HG02970 (cell line): ENCODE data around the gene PODXL2.

Experiments
- ATAC-seq: cut with Tn5 transposase; IDR thresholded peaks from one replicate; pipeline ENCODE4 v1.9.1; 2021; ENCODE audit warnings: mild to moderate bottlenecking, moderate library complexity, moderate number of reproducible peaks; ENCODE audit not compliant: unreplicated experiment, low FRiP score

Gene PODXL2

DNA sequence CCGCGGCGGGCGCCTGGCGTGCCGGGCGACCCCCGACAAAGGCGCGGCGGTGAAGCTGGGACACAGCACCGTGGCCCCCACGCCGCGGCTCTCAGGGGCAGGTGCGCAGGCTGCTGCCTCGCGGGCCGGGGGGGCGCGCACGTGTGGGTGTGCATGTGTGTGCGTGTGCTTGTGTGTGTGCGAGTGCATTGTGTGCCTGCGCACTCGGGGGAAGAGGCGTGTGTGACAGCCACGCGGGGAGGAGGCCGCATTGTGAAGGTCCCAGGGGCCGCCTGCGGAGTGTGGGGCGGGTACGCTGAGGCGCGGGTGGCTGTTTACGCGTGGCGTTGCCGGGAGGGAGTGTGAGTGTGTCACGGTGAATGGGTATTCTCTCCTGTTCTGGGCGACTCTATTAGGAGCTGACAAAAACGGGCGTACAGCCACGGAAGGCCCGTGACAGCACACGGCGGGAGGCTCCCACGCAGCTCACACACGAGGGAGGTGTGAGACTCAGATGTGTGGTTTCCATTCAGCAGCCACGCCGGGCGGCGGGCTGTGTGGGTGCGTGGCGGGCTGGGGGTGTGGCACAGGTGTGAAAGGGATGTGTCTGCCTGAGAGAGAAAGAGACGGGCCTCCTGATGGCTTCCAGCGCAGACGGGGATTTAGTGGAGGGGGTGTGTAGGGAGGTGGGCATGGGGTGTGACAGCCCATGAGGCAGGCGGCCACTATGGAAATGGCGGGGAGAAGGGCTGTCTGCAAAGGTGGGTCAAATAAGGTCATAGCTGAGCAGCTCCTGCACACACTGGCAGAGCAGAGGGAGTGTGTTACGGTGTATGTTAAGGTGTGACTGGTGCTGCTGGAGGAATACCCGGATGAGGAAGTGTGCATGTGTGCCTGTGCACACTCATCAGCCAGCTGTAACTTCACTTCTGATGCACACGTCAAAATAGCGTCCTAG, 750 bp downstream of the PODXL2 start:
- ATAC-seq: no peak

DNA sequence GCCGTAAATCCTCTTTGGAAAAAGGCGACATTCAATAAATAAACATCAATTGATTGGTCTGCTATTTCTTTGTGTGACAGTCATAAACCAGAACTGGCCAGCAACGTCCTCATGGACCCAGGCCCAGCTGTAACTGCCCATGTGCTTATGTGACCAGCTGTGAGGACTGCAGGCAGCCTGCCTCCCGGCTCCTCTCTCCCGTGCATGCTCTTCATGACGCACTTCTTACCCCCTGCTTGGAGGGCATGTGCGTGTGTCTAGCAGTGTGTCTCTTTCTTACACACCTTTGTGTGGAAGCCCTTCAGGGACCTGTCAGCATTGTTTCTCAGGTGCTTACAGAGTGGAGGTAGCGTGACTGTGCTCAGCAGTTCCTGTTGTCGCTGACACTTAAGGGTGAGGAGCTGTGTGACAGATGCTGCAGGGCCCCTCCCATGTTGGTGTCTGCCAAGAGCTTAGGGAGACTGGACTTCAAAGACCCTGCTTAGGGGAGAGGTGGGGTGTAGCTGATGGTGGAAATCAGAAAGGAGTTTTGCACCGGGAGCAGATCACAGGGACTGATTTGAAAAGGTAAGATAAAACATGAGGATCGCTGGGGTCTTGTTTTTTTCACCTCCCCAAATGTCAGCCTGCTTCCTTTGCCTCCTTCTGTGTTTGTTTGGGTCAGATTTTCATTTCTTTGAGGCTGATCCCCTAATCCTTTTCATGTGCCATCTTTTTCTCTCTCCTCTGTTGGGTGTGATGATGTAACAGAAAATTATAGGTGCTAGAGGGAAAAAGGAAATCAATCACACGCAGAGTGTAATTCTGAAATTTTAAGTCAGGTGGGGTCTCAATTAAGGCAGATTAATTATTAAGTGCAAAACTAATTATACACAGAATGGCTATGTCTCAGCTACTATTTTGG, 2.1 kb downstream of the PODXL2 start:
- ATAC-seq: no peak

DNA sequence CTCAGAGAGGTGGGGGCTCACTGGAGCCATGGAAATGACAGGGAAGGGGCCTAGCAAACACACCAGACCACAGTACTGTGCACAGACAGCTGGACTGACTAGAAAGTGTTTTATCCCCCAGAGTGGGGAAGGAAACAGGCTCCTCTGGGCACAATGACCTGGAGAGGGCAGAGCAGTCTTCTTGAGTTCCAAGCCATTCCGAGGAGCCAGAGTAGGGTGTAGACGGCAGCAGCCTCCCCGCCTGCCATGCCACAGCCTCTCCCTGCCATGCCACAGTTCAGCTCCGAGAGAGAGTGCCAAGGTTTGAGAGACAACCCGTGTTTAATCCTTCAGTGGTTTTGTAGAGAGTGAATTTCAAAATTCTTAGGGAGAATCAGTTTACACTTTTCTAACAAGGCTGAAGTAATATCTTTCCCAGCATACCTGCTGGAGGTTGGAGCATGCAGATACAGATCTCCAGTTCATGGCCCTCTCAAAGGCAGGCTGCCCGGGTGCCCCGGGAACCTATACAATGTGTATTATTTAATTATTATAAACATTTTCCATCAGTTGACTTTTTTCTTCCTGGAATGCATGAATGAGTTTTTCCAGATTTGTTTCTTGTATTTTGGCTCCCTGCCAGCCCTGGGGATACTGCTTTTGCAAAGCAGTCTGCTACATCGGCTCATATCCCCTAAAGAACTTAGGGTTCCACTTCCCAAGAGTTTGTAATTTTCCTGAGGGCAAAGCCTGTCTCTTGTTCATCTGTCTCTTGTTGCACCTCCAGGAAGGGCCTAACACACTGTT, 3.2 kb downstream of the PODXL2 start:
- ATAC-seq: no peak

DNA sequence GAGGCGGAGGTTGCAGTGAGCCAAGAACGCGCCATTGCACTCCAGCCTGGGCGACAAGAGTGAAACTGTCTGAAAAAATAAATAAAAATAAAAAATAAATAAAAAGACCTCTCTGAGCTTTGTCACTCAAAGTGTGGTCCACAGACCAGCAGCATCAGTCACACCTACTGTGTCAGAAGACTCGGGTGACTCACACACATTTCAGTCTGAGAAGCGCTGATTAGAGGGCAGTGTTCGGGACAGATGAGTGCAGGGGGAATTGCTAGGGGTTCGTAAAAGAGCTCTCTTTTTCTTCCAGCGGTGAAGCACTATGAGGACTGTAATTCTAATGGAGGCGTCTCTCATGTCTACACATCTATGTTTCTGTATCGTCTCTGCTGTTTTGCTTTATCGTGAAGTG, 5.7 kb downstream of the PODXL2 start:
- ATAC-seq: no peak

DNA sequence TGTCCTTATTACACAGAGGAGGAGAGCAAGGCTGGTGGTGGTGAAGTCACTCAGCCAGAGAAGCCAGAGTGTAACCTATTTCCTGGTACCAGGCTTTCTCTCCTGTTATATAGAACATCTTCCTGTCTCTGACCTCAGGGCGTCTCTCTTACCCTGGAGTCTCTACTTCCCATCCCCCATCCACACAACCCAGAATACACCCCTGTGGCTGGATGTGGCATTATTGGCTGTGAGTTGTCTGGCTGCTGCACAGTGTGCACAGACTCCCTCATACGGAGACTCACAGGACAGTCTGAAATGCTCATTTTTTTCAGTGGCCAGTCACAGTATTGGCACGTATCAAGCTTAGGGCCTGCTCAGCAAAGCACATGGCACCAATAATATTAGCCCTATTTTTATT, 8.6 kb downstream of the PODXL2 start:
- no peak for ATAC-seq

DNA sequence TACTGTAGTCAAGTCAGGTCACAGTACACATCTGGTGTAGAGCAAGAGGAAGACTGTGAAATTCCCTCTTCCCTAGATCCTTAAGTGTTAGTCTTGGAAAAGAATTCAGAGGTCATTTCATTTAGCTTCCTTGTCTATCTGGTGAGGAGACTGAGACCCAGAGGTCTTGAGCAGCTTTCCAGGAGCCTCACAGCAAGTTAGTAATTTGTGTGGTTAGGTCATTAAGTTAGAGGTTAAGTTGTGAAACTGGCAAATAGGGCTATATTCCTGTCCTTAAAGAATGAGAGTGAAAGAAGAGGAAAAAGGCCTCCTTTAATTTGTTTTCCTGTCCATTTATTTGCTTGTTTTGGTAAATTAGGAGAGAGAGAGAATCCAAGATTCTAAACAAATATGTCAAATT, 9.0 kb downstream of the PODXL2 start:
- no peak for ATAC-seq

DNA sequence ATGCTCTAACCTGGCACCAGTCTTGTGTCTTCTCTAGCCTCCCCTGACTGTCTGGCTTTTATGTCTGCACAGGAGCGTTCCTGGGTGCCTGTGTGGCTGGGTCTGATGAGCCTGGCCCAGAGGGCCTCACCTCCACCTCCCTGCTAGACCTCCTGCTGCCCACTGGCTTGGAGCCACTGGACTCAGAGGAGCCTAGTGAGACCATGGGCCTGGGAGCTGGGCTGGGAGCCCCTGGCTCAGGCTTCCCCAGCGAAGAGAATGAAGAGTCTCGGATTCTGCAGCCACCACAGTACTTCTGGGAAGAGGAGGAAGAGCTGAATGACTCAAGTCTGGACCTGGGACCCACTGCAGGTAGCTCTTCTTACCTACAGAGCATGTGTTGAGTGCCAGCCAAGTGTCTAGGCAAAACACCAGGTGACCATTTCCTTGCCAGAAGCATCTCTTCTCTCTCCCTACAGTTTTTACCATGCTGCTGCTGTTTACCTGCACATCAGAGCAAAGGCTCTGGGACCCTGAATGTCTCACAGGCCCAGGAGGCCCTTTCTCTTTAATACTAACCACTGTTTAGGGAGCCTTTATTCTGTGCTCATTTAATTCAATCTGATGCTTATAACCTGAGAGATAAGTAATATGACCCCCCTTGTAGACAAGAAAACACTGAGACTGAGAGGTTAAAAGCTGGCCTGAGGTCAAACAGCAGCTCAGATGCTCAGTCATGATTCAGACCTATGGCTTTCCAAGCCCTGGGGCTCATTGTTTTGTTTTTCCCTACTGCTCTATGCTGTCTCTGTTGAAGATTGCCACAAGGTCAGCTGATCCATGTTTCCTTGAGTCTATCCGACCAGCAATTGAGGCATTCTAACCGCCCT, 10.4 kb downstream of the PODXL2 start:
- ATAC-seq: no peak

DNA sequence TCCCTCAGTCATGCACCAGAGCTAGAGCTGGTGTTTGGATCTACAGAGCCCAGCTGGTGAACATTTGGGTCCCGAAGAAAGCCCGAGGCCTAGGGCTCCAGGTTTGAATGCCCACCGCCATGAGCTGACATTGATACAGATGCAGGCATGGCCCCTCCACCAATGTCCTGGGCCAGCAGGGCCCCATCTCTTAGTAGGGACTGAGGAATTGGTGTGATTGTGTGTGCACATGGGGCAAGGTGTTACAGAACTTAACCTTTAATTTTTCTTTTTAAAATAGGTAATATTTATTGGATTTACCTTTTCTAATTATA, 11.0 kb downstream of the PODXL2 start:
- ATAC-seq: no peak

DNA sequence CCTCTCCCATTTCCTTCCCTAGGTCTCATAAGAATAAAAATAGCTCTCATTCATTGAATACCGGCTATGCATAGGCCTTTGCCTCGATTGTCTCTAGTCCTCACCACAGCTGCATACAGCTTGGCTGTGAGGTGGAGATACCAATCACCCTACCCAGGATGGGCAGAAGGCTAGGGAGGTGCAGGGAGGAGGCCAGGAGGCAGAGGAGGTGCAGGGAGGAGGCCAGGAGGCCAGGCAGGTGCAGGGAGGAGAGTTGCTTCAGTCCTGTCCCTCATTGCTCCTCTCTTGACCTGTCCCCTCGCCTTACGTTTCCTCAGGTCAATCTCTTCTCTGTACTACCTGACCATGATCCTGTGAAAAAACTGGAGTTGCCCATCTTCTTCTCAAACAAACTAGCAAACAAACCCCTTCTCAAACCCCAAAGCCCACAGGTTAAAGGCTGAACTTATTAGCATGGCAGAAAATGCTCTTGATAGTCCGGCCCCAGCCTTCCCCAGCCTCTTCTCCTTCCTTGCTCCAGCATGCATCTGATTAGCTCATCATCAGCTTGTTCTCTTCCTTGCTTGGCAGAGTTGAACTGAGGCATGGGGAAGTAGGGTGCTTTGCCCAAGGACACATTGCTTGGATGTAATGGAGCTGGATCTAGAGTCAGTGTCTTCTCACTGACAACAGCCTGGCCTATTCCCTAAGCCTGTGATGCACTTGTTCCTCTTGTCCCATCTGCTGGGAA, 15.8 kb downstream of the PODXL2 start:
- ATAC-seq: no peak

DNA sequence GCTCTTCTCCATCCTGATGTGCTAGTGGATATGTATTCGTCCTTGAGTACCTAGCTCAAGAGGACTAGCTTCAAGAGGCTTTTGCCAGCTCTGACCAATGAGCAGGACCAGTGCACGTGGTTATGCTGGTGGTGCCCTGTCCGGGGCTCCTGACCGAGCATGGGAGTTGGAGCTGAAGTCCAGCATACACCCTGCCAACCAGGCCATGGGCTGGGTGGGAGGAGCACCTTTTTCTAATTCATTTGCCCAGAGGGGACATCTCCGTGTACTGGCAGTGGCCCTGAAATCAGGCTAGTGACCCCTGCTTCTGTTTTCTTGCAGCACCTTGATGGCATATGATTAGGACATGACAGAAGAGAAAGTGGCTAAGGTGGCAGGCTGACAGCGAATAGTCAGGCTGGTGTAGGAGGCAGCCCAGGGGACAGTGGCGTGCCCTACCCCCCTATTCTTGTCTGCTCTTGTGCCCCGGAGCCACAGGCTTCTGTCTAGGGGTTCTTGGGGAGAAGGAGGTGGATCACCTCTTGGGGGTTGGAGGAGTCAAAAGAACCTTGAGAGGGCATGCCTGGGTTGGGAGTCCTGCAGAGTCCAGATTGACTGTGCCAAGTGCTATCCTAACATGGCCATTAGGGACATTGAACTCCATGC, 16.5 kb downstream of the PODXL2 start:
- no peak for ATAC-seq

DNA sequence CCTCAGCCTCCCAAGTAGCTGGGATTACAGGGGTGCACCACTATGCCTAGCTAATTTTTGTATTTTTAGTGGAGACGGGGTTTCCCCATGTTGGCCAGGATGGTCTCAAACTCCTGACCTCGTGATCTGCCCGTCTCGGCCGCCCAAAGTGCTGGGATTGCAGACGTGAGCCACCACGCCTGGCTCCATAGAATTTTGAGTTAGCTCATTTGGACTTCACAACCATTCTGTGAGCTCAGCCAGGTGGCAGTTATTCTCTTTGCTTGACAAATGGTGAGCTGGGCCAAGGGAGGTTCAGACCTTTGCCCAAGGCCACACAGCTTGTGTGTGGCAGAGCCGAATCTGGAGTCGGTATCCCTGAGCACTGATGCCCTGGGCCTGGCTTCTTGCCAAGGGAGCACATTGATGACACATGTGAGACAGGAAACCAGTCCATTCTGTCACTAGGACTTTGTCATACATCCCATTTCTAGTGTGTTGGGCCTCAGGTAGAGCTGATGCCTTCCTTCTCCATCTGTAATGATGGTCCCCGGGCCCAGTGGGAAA, 17.6 kb downstream of the PODXL2 start:
- ATAC-seq: no peak

DNA sequence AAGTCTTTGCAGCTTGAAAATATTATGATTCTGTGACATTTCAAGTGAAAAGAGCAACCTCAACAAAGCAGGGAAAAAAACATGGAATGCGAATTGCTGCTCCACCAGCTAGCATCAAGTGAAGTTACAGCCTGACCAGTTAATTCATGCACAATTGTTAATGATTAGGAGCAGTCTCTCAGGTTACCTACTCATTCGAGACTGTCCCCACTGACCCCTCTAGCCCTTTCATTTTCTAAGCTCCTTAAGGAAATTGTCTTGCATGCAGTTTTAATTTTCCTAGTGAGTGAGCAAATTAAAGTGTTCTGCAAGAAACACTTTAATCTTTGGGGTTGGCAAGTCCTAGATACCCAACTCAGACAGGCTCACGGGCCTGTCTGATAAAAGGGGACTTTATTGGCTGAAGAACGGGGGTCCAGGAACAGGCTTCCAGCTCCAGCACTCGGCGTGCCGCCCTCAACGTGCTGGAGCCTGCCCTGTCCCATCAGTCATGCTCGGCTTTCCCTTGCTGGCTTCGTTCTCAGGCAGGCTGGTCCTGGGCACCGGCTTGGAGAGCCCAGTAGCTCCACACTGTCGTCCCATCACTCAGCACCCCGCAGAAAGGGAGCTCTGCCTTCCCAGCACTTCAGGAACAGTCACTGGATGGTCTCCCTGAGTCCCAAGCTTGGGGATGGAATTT, 18.3 kb downstream of the PODXL2 start:
- ATAC-seq: no peak

DNA sequence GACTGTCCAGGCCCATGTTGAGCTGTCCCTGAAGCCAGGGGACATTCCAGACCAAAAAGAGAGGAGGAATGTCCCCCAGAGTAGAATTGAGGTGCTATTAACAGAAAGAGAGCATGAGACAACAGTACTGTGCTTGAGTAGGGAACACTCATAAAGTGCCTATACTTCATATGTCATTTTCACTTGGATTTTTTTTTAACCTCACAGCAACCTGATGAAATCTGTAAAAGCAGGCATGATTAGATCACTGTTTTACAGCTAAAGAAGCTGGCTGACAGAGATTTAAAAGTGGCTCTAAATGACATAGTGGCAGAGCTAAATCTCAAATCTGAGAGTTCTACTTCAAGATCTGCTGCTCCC, 18.8 kb downstream of the PODXL2 start:
- no peak for ATAC-seq

DNA sequence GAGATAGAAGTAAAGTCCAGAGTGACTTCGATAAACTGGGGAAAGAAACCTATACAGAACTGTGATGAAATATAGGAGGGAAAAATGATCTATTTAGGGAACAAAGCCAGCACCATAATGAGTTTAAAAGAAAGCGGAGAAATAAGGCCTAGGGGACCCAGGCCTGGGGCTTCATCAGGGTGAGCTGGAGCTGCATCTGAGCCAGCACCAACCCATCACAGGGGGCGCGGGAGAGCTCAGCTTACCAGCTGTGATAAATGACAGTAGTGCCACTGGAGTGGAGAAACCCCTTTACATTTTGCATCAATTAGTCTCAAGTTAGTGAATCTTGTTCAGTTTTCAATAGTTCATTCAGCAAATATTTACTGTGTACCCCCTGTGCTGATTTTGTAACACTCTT, 21.3 kb downstream of the PODXL2 start:
- ATAC-seq: no peak

DNA sequence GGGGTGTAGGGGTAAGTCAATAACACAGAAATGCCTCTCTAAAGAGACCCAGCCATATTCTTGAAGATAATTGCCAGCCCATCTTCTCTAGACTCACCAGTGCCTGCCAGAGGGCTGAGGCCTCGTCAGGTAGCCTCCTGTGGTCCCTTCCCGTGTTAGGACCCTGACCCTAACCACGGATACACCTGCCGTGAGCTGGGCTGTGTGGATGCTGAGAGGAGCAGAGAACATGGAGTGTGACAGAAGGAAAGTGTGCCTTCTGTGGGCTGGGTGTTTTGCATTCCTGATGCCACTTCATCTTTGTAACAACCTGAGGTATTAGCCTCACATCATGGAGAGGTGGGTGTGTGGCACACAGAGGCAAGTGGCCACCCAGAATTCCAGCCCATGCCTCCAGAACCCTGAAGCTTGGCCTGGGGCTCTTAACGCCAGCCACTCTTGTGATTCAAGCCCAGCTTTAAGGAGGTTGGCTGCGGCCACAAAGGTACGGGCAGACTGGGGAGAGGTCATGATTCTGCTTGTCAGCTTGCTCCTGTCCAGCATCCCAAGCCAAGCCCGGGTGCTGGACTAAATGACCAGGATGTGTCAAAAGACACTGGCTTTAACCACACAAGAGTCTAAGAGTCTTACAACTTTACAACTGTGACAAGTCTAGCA, 22.7 kb downstream of the PODXL2 start:
- ATAC-seq: no peak

DNA sequence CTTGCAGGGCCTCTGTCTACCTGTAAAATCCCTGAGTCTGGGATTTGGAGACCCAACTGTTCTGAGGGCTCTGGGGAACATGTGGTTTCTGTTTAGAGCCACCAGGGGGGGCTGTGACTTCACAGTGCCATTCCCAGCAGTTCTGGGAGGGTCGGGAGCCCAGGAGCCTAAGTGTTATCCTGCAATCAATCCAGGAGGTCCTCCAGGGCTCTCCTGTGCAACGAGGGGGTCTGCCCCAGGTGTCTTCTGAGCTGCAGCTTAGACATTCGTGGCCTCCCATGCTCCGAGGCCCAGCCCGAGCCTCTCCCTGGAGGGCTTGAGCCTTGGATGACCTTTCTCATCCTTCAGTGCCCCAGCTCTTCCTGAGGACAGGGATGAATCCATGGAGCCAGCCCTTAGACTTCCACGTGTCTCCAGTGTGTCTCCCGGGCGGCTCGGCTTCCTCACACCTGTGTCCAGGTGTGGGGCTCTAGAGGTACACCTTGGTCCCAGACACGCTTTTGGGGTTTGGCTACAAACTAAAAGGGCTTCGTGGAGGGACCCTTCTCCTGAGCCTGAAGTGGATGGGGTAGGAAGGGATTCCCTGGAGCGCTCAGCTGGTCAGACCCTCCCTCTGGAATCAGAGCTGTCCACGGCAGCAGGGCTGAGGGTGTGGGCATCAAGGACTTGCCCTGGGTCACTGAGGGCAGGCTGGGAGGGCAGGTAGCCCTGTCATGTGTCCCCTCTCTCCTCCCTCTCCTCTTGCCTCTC, 23.4 kb downstream of the PODXL2 start:
- ATAC-seq: no peak

DNA sequence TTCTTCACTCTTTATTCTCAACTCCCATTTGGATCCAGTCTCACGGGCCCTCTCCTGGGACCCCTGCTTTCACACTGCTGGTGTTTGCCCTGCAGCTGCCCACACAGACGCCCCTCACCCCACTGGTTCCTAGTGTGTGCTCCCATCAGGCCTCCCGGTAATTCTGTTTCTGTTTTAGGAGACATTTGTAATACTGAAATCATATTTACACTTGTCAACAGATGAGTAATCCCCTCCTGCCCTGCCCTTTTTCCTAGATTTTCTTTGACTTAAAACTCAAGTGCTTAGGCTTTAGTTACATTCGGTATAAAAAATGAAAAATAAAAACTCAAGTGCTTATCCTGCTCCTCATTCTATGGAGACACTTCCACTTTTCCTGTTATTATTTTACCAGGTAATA, 25.4 kb downstream of the PODXL2 start:
- no peak for ATAC-seq
